Measurements from ENCODE around the gene SAP30.

The SAP30 gene

DNA sequence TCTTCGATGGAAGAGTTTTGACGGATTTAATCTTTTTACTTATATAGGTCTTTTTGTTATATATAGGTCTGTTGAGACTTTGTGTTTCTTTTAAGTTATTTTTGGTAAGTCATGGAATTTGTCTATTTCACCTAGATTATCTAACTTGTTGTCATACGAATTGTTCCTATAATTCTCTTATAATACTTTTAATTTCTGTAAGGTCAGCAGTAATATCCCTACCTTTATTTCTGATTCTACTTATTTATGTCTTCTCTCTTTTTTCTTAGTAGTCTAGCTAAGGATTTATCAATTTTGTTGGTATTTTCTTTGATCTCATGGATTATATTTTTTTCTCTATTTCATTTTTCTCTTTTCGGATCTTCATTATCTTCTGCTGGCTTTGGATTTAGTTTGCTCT, 11.6 kb downstream of the SAP30 start:
- no peak for TF ChIP-seq GATA3 (IDR thresholded peaks at IDR 0.05; ENCODE audit: low read depth, low read length)
- TF ChIP-seq GATA2 (IDR thresholded peaks at IDR 0.05; ENCODE audit: low read depth, low read length) = no peak

DNA sequence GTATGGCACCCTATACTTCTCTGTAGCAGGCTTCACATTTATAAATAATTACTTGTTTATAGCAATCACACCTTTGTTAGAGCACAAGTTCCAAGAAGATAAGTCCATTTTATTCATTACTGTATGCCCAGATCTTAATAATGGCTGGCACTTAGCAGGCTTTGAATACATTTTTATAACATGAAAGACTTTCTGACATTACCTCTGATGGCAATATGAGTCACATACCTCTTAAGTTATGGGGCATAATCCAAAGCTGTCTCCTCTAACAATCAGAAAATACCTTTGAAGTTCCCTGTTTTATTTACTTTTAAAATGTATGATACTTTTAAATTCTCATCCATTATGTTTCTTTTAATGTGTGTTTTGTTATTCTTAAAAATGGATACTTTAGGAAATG, 16.0 kb downstream of the SAP30 start:
- TF ChIP-seq GATA3 (IDR thresholded peaks at IDR 0.05; ENCODE audit: low read depth, low read length) (no peak), GATA2 (IDR thresholded peaks at IDR 0.05; ENCODE audit: low read depth, low read length) (no peak)

GRCh38 chr4:173391701-173392100, 20.9 kb downstream of the SAP30 start:
- TF ChIP-seq GATA2 (IDR thresholded peaks at IDR 0.05; ENCODE audit: low read depth, low read length) (no peak), GATA3 (IDR thresholded peaks at IDR 0.05; ENCODE audit: low read depth, low read length) (no peak)

GRCh38 chr4:173397604-173398003, 26.9 kb downstream of the SAP30 start:
- no peak for TF ChIP-seq GATA2 (IDR thresholded peaks at IDR 0.05; ENCODE audit: low read depth, low read length)
- no peak for TF ChIP-seq GATA3 (IDR thresholded peaks at IDR 0.05; ENCODE audit: low read depth, low read length)

GRCh38 chr4:173398220-173398619, 27.5 kb downstream of the SAP30 start:
- TF ChIP-seq GATA2 (IDR thresholded peaks at IDR 0.05; ENCODE audit: low read depth, low read length) (no peak), GATA3 (IDR thresholded peaks at IDR 0.05; ENCODE audit: low read depth, low read length) (no peak)

GRCh38 chr4:173398779-173399415, 28.1 kb downstream of the SAP30 start, which contains the start of gene SCRG1:
TSS of gene SCRG1 (minus strand) at chr4:173399116. CDS start at chr4:173391414, 7,702 bp downstream.
- TF ChIP-seq GATA2 (IDR thresholded peaks at IDR 0.05; ENCODE audit: low read depth, low read length) = no peak
- no peak for TF ChIP-seq GATA3 (IDR thresholded peaks at IDR 0.05; ENCODE audit: low read depth, low read length)

DNA sequence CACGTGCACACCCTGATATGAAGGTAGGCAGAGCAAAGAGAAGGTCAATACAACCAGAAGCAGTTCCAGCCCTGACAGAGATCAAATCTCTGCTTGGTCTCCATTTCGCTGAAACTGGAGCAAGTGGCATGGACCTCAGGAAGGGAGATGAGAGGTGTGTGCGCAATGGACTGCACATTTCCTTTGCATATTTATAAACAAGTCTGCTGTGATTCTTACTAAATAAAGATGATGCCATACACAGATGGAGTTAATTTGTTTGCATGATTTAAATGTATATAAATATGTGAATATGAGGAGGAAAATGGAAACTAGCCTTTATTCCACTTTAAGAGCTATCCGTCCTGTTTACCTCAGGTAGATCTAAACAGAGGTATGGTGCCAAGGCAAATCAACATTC, 30.3 kb downstream of the SAP30 start:
- TF ChIP-seq GATA3 (IDR thresholded peaks at IDR 0.05; ENCODE audit: low read depth, low read length) = no peak
- no peak for TF ChIP-seq GATA2 (IDR thresholded peaks at IDR 0.05; ENCODE audit: low read depth, low read length)

DNA sequence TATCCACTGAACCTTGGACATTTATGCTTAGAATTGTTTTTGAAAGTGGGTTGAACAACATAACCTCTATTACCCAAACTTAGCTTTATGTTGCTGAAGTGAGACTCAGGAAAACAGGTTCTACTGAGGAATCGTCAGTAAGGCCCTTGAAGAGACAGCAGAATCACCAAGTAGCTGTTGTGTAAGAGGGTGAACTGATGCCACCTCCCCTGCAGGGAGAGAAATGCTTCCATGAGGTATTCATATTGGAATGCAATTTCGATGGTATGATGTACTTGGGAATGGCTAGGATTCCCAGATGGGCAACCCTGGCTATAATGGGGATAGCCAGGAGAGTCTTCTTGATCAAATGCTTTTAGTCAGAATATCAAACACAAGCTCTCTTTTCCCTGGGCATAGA, 32.3 kb downstream of the SAP30 start:
- TF ChIP-seq GATA3 (IDR thresholded peaks at IDR 0.05; ENCODE audit: low read depth, low read length) = no peak
- no peak for TF ChIP-seq GATA2 (IDR thresholded peaks at IDR 0.05; ENCODE audit: low read depth, low read length)

DNA sequence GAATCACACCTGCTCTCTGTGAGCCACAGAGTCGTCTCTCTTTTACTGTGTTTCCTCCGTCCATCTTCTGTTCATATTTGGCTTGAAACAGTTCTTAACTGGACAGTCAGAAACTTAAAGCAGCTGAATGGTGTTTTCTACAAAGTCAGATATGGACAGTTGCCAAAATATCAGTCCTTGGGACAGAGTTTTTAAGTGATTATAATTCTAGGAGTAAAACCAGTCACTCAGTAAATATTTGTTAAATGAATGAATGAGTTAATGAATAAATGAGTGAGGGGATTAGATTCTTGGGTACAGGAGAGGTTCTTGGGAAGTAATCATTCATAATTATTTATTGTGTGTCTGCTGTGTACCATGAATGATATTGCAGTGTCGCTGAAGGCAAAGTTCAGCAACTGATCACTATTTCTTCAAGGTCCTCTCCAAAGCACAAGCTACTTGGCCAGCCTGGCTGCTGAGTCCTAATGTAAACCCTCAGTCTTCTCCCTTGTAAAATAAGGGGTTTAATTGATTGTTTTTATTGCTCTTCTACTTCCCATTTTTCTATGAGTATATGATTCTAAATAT, 33.6 kb downstream of the SAP30 start:
- no peak for TF ChIP-seq GATA3 (IDR thresholded peaks at IDR 0.05; ENCODE audit: low read depth, low read length)
- TF ChIP-seq GATA2 (IDR thresholded peaks at IDR 0.05; ENCODE audit: low read depth, low read length) = no peak

DNA sequence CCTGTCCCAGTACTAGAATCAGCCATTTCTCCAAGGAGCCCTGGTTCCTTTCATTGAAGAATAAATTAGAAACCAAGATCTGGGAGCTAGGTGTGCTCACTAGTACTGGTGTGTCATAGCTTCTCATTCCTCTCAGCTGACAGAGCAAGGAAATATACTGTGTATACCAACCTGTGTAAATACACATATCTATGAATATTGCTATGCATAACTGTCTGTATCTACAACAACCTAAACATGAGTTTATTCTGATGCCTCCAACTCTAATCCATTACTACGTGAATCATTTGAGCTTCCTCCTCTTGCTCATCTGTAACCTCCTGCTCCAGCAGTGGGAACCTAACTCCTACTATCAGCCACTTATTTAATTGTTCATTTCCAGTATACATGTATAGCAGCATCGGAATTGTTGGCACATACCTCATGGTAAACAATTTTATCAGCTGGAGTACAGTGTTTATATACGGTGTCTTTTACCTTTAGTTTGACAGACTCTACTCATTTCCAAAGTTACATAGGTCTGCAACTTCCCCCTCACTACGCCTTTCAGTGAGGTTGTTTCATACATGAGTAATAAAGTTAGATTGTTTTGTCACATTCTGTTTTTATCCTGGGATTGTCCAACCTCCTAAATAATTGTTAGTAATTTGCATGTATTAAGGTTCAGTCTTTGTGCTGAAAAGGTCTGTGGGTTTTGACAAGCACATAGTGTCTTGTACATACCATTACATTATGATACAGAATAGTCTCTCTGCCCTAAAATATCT, 35.3 kb downstream of the SAP30 start:
- TF ChIP-seq GATA3 (IDR thresholded peaks at IDR 0.05; ENCODE audit: low read depth, low read length) = no peak
- no peak for TF ChIP-seq GATA2 (IDR thresholded peaks at IDR 0.05; ENCODE audit: low read depth, low read length)

DNA sequence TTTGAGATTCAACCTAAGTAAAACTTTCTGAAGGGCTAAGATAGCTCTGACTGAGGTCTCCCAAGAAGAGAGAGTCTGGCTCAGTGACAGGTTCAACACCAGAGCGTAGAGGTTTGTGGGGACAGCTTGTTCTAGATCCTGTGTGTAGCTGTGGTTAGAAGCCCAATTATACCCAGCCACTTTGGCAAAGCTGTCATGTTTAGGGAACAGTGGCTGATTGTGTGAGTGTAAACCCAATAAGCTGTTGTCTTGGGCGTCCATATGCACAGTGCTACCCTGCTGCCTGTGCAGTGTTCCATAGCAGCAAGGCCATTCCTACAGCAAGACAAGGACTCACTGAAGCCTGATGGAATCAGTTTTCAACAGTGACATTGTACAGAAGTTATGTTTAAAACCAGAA, 39.3 kb downstream of the SAP30 start:
- no peak for TF ChIP-seq GATA2 (IDR thresholded peaks at IDR 0.05; ENCODE audit: low read depth, low read length)
- TF ChIP-seq GATA3 (IDR thresholded peaks at IDR 0.05; ENCODE audit: low read depth, low read length) = no peak

GRCh38 chr4:173411106-173411693, 40.4 kb downstream of the SAP30 start:
- TF ChIP-seq GATA2 (IDR thresholded peaks at IDR 0.05; ENCODE audit: low read depth, low read length) (no peak), GATA3 (IDR thresholded peaks at IDR 0.05; ENCODE audit: low read depth, low read length) (no peak)

- TF ChIP-seq GATA3 (IDR thresholded peaks at IDR 0.05; ENCODE audit: low read depth, low read length) (no peak), GATA2 (IDR thresholded peaks at IDR 0.05; ENCODE audit: low read depth, low read length) (no peak)
Measured at GRCh38 chr4:173413036-173413435, 42.3 kb downstream of the SAP30 start.

DNA sequence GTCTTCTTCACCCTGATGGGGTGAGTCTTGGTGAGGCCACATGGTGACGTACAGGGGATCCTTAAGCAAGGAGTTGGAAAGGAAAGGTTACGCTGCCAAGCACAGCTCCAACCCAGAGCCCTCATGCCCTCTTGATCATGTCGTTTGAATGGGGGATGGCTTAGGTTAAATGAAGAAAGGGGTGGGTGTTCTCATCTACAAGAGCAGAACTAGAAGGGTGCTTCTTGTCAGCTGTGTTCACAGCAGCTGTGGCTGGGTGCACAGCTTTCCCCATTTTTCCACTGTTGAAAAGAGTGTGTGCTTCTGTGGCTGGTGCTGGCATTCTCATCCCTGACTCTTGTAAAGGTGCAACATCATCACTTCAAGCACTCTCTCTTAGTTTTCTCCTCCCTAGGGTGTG, 43.7 kb downstream of the SAP30 start:
- TF ChIP-seq GATA2 (IDR thresholded peaks at IDR 0.05; ENCODE audit: low read depth, low read length) (no peak), GATA3 (IDR thresholded peaks at IDR 0.05; ENCODE audit: low read depth, low read length) (no peak)

Data from SH-SY5Y (cell line).